Adrenal gland (tissue), 12 donors: Measurements from ENCODE around the gene DMWD. TPM values are rescaled to one million over a fixed set of nuclear protein-coding genes. Genes with fewer than 3 reads are reported as not detected.

Source experiments
- DNase-seq, 7 donors: peaks; one replicate each; pipeline ENCODE4 v3.0.0-alpha.2; 2019 to 2020
- H3K27ac ChIP-seq, 5 donors: fragments of 200-600 bp; sonication (generic) in 4 of 5; 1 replicate in 3 of 5; 2 replicates in 2 of 5; pipeline versions ENCODE4 v1.5.1 to v1.8.0; 2016 to 2020; ENCODE audit warnings: mild to moderate bottlenecking in 1 of 5
- H3K27me3 ChIP-seq: fragments of 200-600 bp; 2 replicates; pipeline ENCODE4 v1.8.0; 2021
- H3K36me3 ChIP-seq, 2 donors: fragments of 200-600 bp; replicated peaks in 1 of 2; 1 replicate in 1 of 2; 2 replicates in 1 of 2; pipeline versions ENCODE4 v1.5.1 to v1.8.0; 2018 to 2022
- H3K4me1 ChIP-seq, 2 donors: fragments of 200-600 bp; replicated peaks in 1 of 2; 1 replicate in 1 of 2; 2 replicates in 1 of 2; pipeline versions ENCODE4 v1.5.1 to v1.8.0; 2018 to 2021
- H3K4me3 ChIP-seq, 4 donors: fragments of 200-600 bp; sonication (generic) in 3 of 4; one replicate each; pipeline ENCODE4 v1.5.1; 2016 to 2018
- H3K9me3 ChIP-seq, 3 donors: fragments of 200-600 bp; sonication (generic) in 1 of 3; replicated peaks in 1 of 3; 1 replicate in 2 of 3; 2 replicates in 1 of 3; pipeline versions ENCODE4 v1.5.1 to v1.8.0; 2016 to 2021
- CTCF ChIP-seq, 6 experiments: fragments of 450-650 bp in 4 of 6; fragments of 200-600 bp in 2 of 6; sonication (generic) in 1 of 6; IDR thresholded peaks; 1 replicate in 5 of 6; 2 replicates in 1 of 6; pipeline versions ENCODE4 v1.5.1 to v1.8.0; 2016 to 2021; ENCODE audit warnings: antibody characterized with exemption in 6 of 6, mild to moderate bottlenecking in 2 of 6, moderate library complexity in 1 of 6
- POLR2A ChIP-seq, 2 donors: fragments of 450-650 bp; IDR thresholded peaks; one replicate each; pipeline ENCODE4 v1.6.1; 2017; ENCODE audit warnings: antibody characterized with exemption in 2 of 2, mild to moderate bottlenecking in 2 of 2, moderate library complexity in 1 of 2
- WGBS, 4 donors: extraction: QIAGEN DNeasy Blood & Tissue Kit in 2 of 4; methylation state at CpG; one replicate each; pipeline versions ENCODE4 v1.1.5 to v1.1.7; 2013 to 2017; 5-methylcytosine and 5-hydroxymethylcytosine counted together
- intact Hi-C, 2 donors: fragments of 100-400 bp; cut with DNase I; formaldehyde crosslinking; loops; one replicate each; pipeline versions ENCODE4 v1.14.1 to v1.15.0; 2022 to 2023
- polyA plus RNA-seq, 3 donors: library from polyadenylated mRNA; stranded (reverse); fragments of 200-250 nt in 2 of 3; fragments of 350-450 nt in 1 of 3; fragmentation: Illumina TruSeq in 1 of 3; extraction: RNeasy Lipid Tissue Mini Kit (QIAGEN cat#74804) in 1 of 3; gene quantifications; one replicate each; pipeline ENCODE4 v1.2.3, GENCODE V29; 2013 to 2014
- total RNA-seq, 9 donors: library from RNA; depleted of rRNA in 4 of 9; stranded (reverse); fragments of >200 nt in 4 of 9; fragments of 120-200 nt in 1 of 9; fragmentation: NEBNext Ultra II Directional in 1 of 9; extraction: Animal tissue kit (Norgen Biotek cat#: 25700) in 1 of 9; gene quantifications; one replicate each; pipeline versions ENCODE4 v1.1.0 to v1.2.4, GENCODE V29; 2013 to 2023
- donor health status: healthy with polysubstance abuse.
- donor health status: Bipolar disorder and iron deficiency.
- donor health status: DM: yes; HTN: yes; CAD: no.
- donor health status: DM: no; HTN: no; CAD: no.
- donor health status: DM: no; HTN: no; CAD: no.
- donor health status: DM: yes; HTN: yes; CAD: no.

Gene DMWD
- total and polyA plus RNA-seq, 12 donors: 13.2 to 91.5 (median 34.0) TPM

- H3K4me1 ChIP-seq: peaks cover 7 to 19% of the 10 kb centered on the region in 2 donors
- no peak for TF ChIP-seq CTCF (IDR thresholded peaks at IDR 0.05)
- TF ChIP-seq POLR2A (IDR thresholded peaks at IDR 0.05): no peak
- H3K36me3 ChIP-seq: no peaks in the 10 kb centered on the region
- H3K9me3 ChIP-seq: no peaks in the 10 kb centered on the region
- no peak overlapping the region for H3K4me3 ChIP-seq
- H3K27me3 ChIP-seq: no peaks in the 10 kb centered on the region
- peak overlapping the region in 3 of 5 donors; percentile 3 to 94 (median 8) for H3K27ac ChIP-seq
- DNase-seq: no peak
- intact Hi-C loops: loop anchor here in 1 of 2 donors (5.0 kb wide), 1 partner anchor 53 kb away; no protein-coding TSS in a partner anchor
- WGBS, 4 donors: 37 to 49% (median 47%) methylated on average over 7 to 21 of the region's 21 CpGs
Observed at GRCh38 chr19:45764945-45765701, 27.5 kb downstream of the DMWD start.

- H3K4me3 ChIP-seq: no peak overlapping the region
Observed at GRCh38 chr19:45764475-45764874, 28.2 kb downstream of the DMWD start.

GRCh38 chr19:45763691-45764294 lies 28.9 kb downstream of the DMWD start:
- H3K4me3 ChIP-seq: no peak overlapping the region
- 61 to 79% (median 67%) methylated on average over 4 to 27 of the region's 27 CpGs for WGBS, 4 donors
- H3K36me3 ChIP-seq: no peaks in the 10 kb centered on the region
- no peak for DNase-seq
- peaks cover 7 to 15% of the 10 kb centered on the region in 2 donors for H3K4me1 ChIP-seq
- no peak for TF ChIP-seq POLR2A (IDR thresholded peaks at IDR 0.05)
- TF ChIP-seq CTCF (IDR thresholded peaks at IDR 0.05): no peak
- H3K9me3 ChIP-seq: no peaks in the 10 kb centered on the region
- no peaks in the 10 kb centered on the region for H3K27me3 ChIP-seq
- H3K27ac ChIP-seq: no peak overlapping the region
- intact Hi-C loops: no loop called here

More at GRCh38 chr19:45764475-45764874, 28.2 kb downstream of the DMWD start:
- Histone ChIP-seq H3K27me3 (no peaks in the 10 kb centered on the region), H3K36me3 (no peaks in the 10 kb centered on the region), H3K27ac (peak overlapping the region in 1 of 5 donors; percentile 94), H3K9me3 (no peaks in the 10 kb centered on the region), H3K4me1 (peaks cover 7 to 15% of the 10 kb centered on the region in 2 donors)
- 54 to 74% (median 61%) methylated on average over 3 to 6 of the region's 6 CpGs for WGBS, 4 donors
- no peak for DNase-seq
- intact Hi-C loops: no loop called here
- no peak for TF ChIP-seq POLR2A (IDR thresholded peaks at IDR 0.05)
- TF ChIP-seq CTCF (IDR thresholded peaks at IDR 0.05): no peak

GRCh38 chr19:45762870-45763631 lies 29.6 kb downstream of the DMWD start:
- Histone ChIP-seq H3K27me3 (no peaks in the 10 kb centered on the region), H3K36me3 (no peaks in the 10 kb centered on the region), H3K9me3 (no peaks in the 10 kb centered on the region), H3K27ac (no peak overlapping the region), H3K4me1 (peaks cover 7 to 15% of the 10 kb centered on the region in 2 donors), H3K4me3 (no peak overlapping the region)
- WGBS, 4 donors: 67 to 82% (median 76%) methylated on average over 4 to 15 of the region's 15 CpGs
- no peak for TF ChIP-seq POLR2A (IDR thresholded peaks at IDR 0.05)
- no peak for TF ChIP-seq CTCF (IDR thresholded peaks at IDR 0.05)
- no peak for DNase-seq
- intact Hi-C loops: no loop called here
